ENCODE results near the gene IMPA2. TPM values are rescaled to one million over a fixed set of nuclear protein-coding genes. Genes with fewer than 3 reads are reported as not detected.

Gene IMPA2
- total and polyA plus RNA-seq, 10 of the 15 experiments (the other 5 are each of a cell fraction or from before 2014, with no cell fraction given): 0.24 to 21.0 (median 11.4) TPM

DNA sequence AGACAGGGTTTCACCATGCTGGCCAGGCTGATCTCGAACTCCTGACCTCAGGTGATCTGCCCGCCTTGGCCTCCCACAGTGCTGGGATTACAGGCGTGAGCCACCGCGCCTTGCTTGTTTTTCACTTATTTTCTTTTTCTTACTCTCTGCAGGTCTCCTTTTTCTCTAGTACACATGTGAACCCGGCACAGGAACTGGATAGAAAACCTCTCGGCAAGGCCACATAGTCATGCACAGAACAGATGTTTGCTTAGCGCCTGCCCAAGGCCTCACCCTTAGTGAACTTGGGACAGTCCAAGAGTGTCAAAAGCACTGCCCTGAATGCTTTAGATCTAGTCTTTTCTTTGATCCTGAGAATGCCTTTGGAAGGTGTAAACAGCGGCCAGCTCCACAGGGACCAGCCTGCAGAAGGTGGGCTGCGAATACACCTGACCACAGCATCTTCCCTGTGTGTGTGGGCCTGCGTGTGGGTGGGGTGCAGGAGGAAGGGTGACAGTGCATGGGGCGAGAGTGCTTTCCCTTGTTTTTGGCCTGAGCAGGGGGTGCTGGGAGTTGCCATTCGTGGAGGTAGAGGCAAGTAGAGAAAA, 27.0 kb downstream of the IMPA2 start (continued):
- TF ChIP-seq, protein P1, sequence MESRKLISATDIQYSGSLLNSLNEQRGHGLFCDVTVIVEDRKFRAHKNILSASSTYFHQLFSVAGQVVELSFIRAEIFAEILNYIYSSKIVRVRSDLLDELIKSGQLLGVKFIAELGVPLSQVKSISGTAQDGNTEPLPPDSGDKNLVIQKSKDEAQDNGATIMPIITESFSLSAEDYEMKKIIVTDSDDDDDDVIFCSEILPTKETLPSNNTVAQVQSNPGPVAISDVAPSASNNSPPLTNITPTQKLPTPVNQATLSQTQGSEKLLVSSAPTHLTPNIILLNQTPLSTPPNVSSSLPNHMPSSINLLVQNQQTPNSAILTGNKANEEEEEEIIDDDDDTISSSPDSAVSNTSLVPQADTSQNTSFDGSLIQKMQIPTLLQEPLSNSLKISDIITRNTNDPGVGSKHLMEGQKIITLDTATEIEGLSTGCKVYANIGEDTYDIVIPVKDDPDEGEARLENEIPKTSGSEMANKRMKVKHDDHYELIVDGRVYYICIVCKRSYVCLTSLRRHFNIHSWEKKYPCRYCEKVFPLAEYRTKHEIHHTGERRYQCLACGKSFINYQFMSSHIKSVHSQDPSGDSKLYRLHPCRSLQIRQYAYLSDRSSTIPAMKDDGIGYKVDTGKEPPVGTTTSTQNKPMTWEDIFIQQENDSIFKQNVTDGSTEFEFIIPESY (IDR thresholded peaks at IDR 0.05): no peak
- TF ChIP-seq NFYA (IDR thresholded peaks at IDR 0.05; ENCODE audit: borderline replicate concordance, low read depth, low read length): no peak

DNA sequence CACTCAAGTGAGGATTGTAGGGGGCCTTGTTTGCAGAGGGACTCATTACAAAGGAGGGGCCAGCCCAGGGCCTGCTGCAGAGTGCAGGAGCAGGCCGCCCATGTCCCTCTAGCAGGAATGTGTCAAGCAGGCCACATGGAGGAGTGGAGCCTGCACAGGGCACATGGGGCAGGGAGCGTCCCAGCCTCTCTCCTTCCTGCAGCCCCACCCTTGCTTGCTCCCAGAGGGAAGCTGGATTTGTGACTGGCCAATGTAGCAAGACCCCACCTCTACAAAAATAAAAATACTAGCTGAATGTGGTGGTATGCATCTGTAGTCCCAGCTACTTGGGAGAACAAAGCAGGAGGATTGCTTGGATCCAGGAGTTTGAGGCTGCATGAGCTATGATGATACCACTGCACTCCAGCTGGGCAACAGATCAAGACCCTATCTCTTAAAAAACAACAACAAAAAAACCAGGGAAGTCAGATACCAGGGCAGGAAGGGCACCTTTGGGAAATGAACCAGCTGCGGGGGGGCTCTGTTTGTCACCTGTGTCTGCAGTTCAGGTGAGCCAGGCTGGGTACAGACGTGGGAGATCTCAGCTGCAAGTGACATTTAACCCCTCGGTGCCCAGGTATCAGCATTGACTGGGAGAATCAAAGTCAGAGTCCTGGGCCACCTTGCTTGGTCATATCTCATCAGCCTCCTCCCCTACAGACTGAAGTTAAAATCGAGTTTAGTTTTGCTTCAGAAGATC, 27.7 kb downstream of the IMPA2 start:
- H3K4me2 ChIP-seq (ENCODE audit: control insufficient read depth, insufficient read depth): no peak overlapping the region
- in situ Hi-C loops (cut with MboI) (no loop called here), intact Hi-C loops (cut with micrococcal nuclease; ENCODE audit: unreplicated experiment) (no loop called here)
- no peaks in the 10 kb centered on the region for H3K27me3 ChIP-seq (replicated peaks in 1 of 2; ENCODE audit: control insufficient read depth in 2 of 2, insufficient read depth in 2 of 2, low read length in 1 of 2)
- 75% methylated on average over 6 of the region's 6 CpGs for WGBS (ENCODE audit: insufficient coverage, insufficient replicate concordance, low lambda C conversion rate, missing lambda C conversion rate)
- ATAC-seq (no peak), FAIRE-seq (no peak), DNase-seq (ENCODE audit: low read depth, low spot score) (no peak)
- H2AFZ ChIP-seq (ENCODE audit: control insufficient read depth, low read depth, low read length): no peak overlapping the region
- ChIA-PET SMC1A (ENCODE audit: uncharacterized antibody, unreplicated experiment) (interaction anchor here (1.0 kb wide), 1 partner anchor 71 kb away, joined by 3 read pairs; no protein-coding TSS in a partner anchor), RAD21 (ENCODE audit: unreplicated experiment) (no interaction called here), CTCF (no interaction called here), POLR2A (no interaction called here)
- no peak overlapping the region for H3K27ac ChIP-seq (ENCODE audit: control insufficient read depth, insufficient read depth)
- TF ChIP-seq MTA2 (IDR thresholded peaks at IDR 0.05; ENCODE audit: low read depth) (no peak), NR2F1 (conservative IDR thresholded peaks at IDR 0.05) (no peak), HDAC2 (IDR thresholded peaks at IDR 0.05) (no peak), HDAC6 (IDR thresholded peaks at IDR 0.05; ENCODE audit: unreplicated experiment) (no peak)
- TF ChIP-seq, protein P2, sequence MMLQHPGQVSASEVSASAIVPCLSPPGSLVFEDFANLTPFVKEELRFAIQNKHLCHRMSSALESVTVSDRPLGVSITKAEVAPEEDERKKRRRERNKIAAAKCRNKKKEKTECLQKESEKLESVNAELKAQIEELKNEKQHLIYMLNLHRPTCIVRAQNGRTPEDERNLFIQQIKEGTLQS (IDR thresholded peaks at IDR 0.05; ENCODE audit: borderline replicate concordance, extremely low read depth, low read depth, low read length): no peak
- H3K9me3 ChIP-seq (replicated peaks; ENCODE audit: control insufficient read depth, insufficient read depth, low read length): no peaks in the 10 kb centered on the region
- H3K36me3 ChIP-seq (ENCODE audit: control insufficient read depth in 2 of 2, insufficient read depth in 2 of 2, low read length in 1 of 2): no peaks in the 10 kb centered on the region
- H3K79me2 ChIP-seq (ENCODE audit: control insufficient read depth, insufficient read depth, low read length): no peaks in the 10 kb centered on the region
- no peaks in the 10 kb centered on the region for H4K20me1 ChIP-seq (ENCODE audit: control insufficient read depth, insufficient read depth)
- no TSS peak for BruUV-seq (replicated peaks)
- H3K9ac ChIP-seq (ENCODE audit: control insufficient read depth, insufficient read depth, low read length): no peak overlapping the region
- H3K4me1 ChIP-seq (ENCODE audit: control insufficient read depth, insufficient read depth, low read length): peaks cover 9% of the 10 kb centered on the region
- H3K4me3 ChIP-seq: no peak overlapping the region

Data from GM12878 (cell line).